Effector memory CD4-positive, alpha-beta T cell (primary cell): ENCODE data around the gene PRKCE.
"Not testable (repeated sequence)": the region's sequence is repeated elsewhere in the genome, so short reads cannot be mapped to it uniquely, and the experiment has no call there.

ENCODE experiments used
- DNase-seq, 3 donors: peaks; one replicate each; pipeline ENCODE4 v3.0.0-alpha.2; 2020
- H3K27ac ChIP-seq: 2 replicates; pipeline ENCODE4 v1.7.0; 2013; ENCODE audit warnings: mild to moderate bottlenecking, low read length, moderate library complexity; ENCODE audit not compliant: insufficient read depth, poor library complexity, severe bottlenecking
- H3K27me3 ChIP-seq: replicated peaks from 2 replicates; pipeline ENCODE4 v1.7.0; 2013; ENCODE audit warnings: mild to moderate bottlenecking, low read length; ENCODE audit not compliant: insufficient read depth, control insufficient read depth, poor library complexity, severe bottlenecking
- H3K36me3 ChIP-seq: 2 replicates; pipeline ENCODE4 v1.7.0; 2013; ENCODE audit warnings: mild to moderate bottlenecking, low read length, moderate library complexity; ENCODE audit not compliant: control insufficient read depth, insufficient read depth
- H3K4me1 ChIP-seq: 2 replicates; pipeline ENCODE4 v1.7.0; 2013; ENCODE audit warnings: low read length, mild to moderate bottlenecking; ENCODE audit not compliant: control insufficient read depth, insufficient read depth, poor library complexity, severe bottlenecking
- H3K4me3 ChIP-seq: 2 replicates; pipeline ENCODE4 v1.7.0; 2013; ENCODE audit warnings: low read length, low read depth, mild to moderate bottlenecking; ENCODE audit not compliant: insufficient read depth, poor library complexity, severe bottlenecking
- H3K9me3 ChIP-seq: 2 replicates; pipeline ENCODE4 v1.7.0; 2013; ENCODE audit warnings: mild to moderate bottlenecking, low read length, moderate library complexity; ENCODE audit not compliant: control insufficient read depth

PRKCE gene

DNA sequence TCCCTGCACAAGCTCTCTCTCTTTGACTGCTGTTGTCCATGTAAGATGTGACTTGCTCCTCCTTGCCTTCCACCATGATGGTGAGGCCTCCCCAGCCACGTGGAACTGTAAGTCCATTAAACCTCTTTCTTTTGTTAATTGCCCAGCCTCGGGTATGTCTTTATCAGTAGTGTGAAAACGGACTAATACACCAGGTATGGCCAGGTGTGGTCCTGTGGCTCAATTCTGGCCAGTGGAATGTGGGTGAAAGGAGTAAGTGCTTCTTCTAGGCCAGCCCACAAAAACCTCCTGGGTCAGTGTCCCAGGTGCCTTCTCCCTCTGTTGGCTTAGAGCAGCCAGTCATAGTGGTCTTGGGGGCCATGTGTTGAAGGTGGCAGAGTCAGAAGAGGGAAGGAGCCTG lies 57.0 kb downstream of the PRKCE start:
- no peak overlapping the region for H3K4me3 ChIP-seq
- no peaks in the 10 kb centered on the region for H3K4me1 ChIP-seq
- H3K27ac ChIP-seq: no peak overlapping the region
- H3K9me3 ChIP-seq: no peaks in the 10 kb centered on the region
- DNase-seq: no peak
- no peaks in the 10 kb centered on the region for H3K36me3 ChIP-seq
- H3K27me3 ChIP-seq: no peaks in the 10 kb centered on the region

- Histone ChIP-seq H3K4me1 (no peaks in the 10 kb centered on the region), H3K36me3 (no peaks in the 10 kb centered on the region), H3K9me3 (no peaks in the 10 kb centered on the region), H3K27me3 (no peaks in the 10 kb centered on the region), H3K27ac (no peak overlapping the region), H3K4me3 (no peak overlapping the region)
- DNase-seq: no peak
Measured at GRCh38 chr2:45709137-45709536, 57.7 kb downstream of the PRKCE start.

DNA sequence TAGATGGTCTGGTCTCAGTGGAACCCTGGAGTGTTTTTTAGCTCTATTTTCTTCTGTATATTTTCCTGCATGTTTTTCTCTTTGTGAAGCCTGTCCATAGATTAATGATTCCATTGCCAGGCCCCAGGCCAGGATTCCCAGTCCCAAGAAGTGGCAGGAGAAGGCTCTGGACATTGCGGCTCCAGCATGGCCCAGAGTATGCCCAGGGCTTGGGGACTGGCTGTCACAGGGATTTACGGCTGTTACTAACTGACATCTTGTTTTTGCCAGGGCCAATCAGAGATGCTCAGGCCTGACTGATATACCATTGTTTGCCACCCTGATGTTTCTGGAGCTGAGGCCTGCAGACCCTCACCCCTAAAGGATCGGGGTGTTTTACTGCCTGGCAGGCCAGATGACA lies 59.0 kb downstream of the PRKCE start:
- Histone ChIP-seq H3K4me3 (no peak overlapping the region), H3K9me3 (no peaks in the 10 kb centered on the region), H3K27ac (no peak overlapping the region), H3K27me3 (no peaks in the 10 kb centered on the region), H3K4me1 (no peaks in the 10 kb centered on the region), H3K36me3 (no peaks in the 10 kb centered on the region)
- no peak for DNase-seq

- no peak overlapping the region for H3K27ac ChIP-seq
- no peaks in the 10 kb centered on the region for H3K27me3 ChIP-seq
- H3K9me3 ChIP-seq: no peaks in the 10 kb centered on the region
- DNase-seq: no peak
- no peaks in the 10 kb centered on the region for H3K4me1 ChIP-seq
- no peak overlapping the region for H3K4me3 ChIP-seq
- no peaks in the 10 kb centered on the region for H3K36me3 ChIP-seq
Measured at GRCh38 chr2:45711224-45711623, 59.7 kb downstream of the PRKCE start.

- Histone ChIP-seq H3K9me3 (no peaks in the 10 kb centered on the region), H3K4me1 (no peaks in the 10 kb centered on the region), H3K27me3 (no peaks in the 10 kb centered on the region), H3K27ac (no peak overlapping the region), H3K4me3 (no peak overlapping the region), H3K36me3 (no peaks in the 10 kb centered on the region)
- DNase-seq: no peak
Measured at GRCh38 chr2:45712570-45712969, 61.1 kb downstream of the PRKCE start.

DNA sequence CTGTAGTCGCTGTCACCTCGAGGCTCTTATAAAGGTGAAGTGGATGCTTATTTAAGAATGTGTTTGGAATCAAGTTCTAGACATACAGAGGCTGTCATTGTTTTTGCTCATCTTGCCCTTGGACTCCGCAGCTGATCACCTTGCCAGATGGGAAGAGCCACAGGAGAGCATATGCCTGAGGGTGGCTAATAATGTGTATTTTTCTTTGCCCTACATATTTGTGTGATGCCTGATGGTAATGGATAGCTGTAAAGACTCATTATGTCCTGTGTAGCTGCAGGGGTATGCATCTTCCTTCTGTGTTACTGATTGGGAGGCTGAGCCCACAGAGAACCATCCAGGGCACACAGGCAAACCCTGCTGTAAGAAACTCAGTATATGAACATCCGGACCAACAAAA lies 61.7 kb downstream of the PRKCE start:
- Histone ChIP-seq H3K4me3 (no peak overlapping the region), H3K27me3 (no peaks in the 10 kb centered on the region), H3K9me3 (no peaks in the 10 kb centered on the region), H3K4me1 (no peaks in the 10 kb centered on the region), H3K27ac (no peak overlapping the region), H3K36me3 (no peaks in the 10 kb centered on the region)
- DNase-seq: no peak

DNA sequence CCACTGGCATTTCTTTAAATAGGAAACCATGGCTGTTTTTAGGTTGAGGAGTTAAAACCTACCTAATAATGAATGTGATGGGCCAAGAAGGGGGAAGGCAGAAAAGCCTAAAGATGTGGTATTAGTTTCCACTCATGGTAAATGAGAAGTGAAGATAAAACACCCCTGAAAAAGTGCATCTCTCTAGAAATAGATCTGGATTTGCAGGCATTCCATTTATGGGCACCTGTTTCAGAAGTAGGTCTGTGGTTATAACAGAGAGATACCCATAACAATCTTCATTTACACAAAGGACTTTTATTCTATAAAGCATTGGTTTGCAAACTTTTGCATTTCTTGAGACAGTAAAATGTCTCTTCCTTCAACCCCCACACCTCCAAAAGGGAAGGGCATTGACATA lies 62.1 kb downstream of the PRKCE start:
- H3K4me3 ChIP-seq: no peak overlapping the region
- H3K9me3 ChIP-seq: no peaks in the 10 kb centered on the region

GRCh38 chr2:45714679-45715078 lies 63.2 kb downstream of the PRKCE start:
- Histone ChIP-seq H3K9me3 (no peaks in the 10 kb centered on the region), H3K36me3 (no peaks in the 10 kb centered on the region), H3K27ac (no peak overlapping the region), H3K4me1 (no peaks in the 10 kb centered on the region), H3K27me3 (no peaks in the 10 kb centered on the region), H3K4me3 (no peak overlapping the region)
- no peak for DNase-seq

More for the DNA sequence above, 62.1 kb downstream of the PRKCE start:
- no peaks in the 10 kb centered on the region for H3K4me1 ChIP-seq
- no peak overlapping the region for H3K27ac ChIP-seq
- H3K36me3 ChIP-seq: no peaks in the 10 kb centered on the region
- H3K27me3 ChIP-seq: no peaks in the 10 kb centered on the region
- no peak for DNase-seq

- DNase-seq: no peak
- no peak overlapping the region for H3K4me3 ChIP-seq
- H3K9me3 ChIP-seq: no peaks in the 10 kb centered on the region
- H3K27me3 ChIP-seq: no peaks in the 10 kb centered on the region
- H3K4me1 ChIP-seq: no peaks in the 10 kb centered on the region
- H3K36me3 ChIP-seq: no peaks in the 10 kb centered on the region
- no peak overlapping the region for H3K27ac ChIP-seq
Measured at GRCh38 chr2:45715601-45716379, 64.3 kb downstream of the PRKCE start.

DNA sequence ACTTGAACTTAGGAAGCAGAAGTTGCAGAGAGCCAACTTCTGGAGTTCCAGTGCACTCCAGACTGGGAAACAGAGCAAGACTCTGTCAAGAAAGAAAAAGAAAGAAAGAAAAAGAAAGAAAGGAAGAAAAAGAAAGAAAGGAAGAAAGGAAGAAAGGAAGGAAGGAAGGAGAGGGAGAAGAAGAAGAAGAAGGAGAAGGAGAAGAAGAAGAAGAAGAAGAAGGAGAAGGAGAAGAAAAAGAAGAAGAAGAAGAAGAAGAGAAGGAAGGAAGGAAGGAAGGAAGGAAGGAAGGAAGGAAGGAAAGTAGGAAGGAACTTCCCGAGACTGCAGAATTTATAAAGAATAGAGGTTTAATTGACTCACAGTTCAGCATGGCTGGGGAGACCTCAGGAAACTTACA lies 65.0 kb downstream of the PRKCE start:
- H3K4me1 ChIP-seq, DNase-seq, H3K9me3 ChIP-seq, H3K27me3 ChIP-seq, H3K36me3 ChIP-seq, H3K27ac ChIP-seq, H3K4me3 ChIP-seq: not testable (repeated sequence)
